Lung microvascular endothelial cell (primary cell): ENCODE results near the gene RPL26. TPM values are rescaled to one million over a fixed set of nuclear protein-coding genes. Genes with fewer than 3 reads are reported as not detected.
"Not testable (repeated sequence)": the region's sequence is repeated elsewhere in the genome, so short reads cannot be mapped to it uniquely, and the experiment has no call there.

Experiments used
- DNase-seq, 2 donors: peaks; one replicate each; pipeline versions ENCODE4 v3.0.0 to v3.0.0-alpha.2; 2010; ENCODE audit warnings: low read depth in 2 of 2
- total RNA-seq: library from RNA; depleted of rRNA; stranded (reverse); fragments of >200 nt; gene quantifications from 2 replicates; pipeline ENCODE4 v1.2.1, GENCODE V29; 2014

Gene RPL26
- total RNA-seq, 1 donor from 2014 or later, result 3,358 TPM

DNA sequence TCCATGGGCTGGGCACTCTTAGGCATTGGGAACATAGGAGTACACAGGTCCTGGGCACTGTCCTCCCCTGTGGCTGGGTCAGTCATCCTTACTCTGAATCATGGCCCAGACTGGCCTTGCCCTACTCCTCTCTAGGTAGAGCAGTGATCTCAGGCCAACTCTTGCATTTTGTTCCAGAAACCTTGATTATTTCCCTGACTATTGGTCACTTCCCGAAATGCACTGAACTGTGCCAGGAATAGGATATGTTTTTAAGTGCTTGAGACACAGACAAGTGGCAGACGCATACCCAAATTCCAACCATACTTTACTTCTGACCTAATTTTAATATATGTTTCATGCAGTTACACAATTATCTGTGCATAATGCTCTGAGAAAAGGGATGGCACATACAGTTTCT, 16.8 kb downstream of the RPL26 start:
- DNase-seq, result peak; percentile 29 to 90

- DNase-seq, result peak; percentile 34 to 76
Measured at GRCh38 chr17:8365143-8365542, 17.9 kb downstream of the RPL26 start.

- no peak for DNase-seq
Measured at GRCh38 chr17:8362651-8363332, 20.2 kb downstream of the RPL26 start.

GRCh38 chr17:8360751-8361150, 22.2 kb downstream of the RPL26 start:
- DNase-seq, result peak in 1 of 2 donors; percentile 68

DNA sequence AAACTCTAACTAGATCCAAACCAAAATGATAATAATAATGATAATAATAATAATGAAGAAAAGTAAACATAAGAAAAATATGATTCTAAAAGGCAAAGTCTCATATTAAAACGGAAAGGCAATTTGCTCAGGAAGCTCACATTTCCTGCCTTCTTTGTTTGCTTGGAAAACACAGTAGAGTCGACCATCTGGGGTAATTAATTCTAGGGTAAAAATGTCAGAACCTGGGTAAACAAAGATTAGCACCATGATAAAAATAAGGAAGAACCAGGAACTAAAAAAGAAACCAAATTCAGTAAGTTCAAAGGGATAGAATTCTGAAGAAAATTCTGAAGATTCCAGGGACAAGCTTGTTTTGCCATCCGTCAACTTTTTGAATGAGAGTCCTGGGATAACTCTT, 22.7 kb downstream of the RPL26 start:
- peak; percentile 69 to 89 for DNase-seq

DNA sequence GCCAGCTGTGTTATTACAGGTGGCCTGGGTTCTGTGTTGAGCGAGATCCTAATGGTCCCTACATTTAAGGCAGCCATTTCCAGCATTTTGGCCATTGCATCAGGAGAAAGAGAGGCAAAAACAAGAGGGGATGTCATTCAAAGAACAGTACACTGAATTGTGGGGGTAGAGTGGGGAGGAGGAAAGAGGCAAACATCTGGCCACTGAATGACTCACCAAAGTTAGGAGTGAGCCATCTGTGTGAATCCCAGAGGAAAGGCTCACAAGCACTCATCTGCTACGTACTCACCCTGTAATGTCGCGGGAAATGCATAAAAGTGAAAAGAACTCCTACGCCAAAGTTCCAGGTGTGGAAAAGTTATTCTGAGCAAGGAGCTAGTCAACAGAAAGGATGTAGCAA, 23.2 kb downstream of the RPL26 start:
- peak; percentile 79 to 97 for DNase-seq

DNA sequence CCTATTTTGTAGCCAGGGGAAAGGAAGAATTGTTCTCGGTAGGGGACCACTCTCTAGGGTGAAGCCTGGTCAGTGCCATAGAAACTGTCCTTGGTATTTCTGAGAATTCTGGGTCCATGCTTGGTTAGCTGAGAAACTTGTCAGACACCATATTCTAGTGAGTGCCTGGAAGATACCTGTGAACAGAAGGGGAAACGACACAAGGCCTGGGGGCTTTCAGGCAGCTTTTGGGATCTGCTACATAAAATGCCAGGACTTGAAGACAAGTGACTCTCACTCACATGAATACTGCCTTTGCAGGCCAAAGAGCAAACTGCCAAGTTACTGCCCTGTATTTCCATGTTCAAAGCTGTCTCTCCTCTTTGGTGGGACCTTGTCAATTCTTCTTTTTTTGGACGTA, 25.1 kb downstream of the RPL26 start:
- no peak for DNase-seq

- peak in 1 of 2 donors; percentile 58 for DNase-seq
Measured at GRCh38 chr17:8354236-8354635, 28.8 kb downstream of the RPL26 start.

DNA sequence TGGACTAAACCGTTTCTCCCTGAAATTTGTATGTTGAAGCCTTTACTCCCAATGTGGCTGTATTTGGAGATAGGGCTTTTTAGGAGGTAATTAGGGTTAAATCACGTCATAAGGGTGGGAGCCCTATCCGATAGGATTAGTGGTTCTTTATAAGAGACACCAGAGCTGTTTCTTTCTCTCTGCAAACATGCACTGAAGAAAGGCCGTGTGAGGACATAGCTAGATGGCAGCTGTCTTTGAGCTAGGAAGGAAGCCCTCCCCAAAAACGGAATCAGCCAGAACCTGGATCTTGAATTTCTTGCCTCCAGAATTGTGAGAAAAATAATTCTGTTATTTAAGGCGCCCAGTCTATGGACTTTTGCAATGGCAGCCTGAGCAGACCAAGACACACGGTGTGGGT, 29.3 kb downstream of the RPL26 start:
- no peak for DNase-seq

DNA sequence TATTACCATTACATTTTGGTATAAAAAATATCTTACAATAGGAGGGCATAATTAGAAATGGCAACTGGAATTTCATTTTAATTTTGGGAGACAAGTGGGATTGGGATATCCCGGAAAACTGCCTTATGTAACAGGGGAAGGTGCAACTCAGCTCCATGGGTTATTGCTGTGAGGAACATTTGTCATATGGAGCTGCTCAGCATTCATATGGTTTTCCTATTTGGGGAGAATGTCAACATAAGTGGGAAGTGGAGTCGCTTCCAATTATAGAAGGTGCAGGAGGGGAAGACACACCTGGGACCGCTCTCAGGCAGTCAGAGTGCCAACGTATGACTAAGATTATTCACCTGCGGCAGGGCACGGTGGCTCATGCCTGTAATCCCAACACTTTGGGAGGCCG, 32.7 kb downstream of the RPL26 start:
- DNase-seq, result no peak

DNA sequence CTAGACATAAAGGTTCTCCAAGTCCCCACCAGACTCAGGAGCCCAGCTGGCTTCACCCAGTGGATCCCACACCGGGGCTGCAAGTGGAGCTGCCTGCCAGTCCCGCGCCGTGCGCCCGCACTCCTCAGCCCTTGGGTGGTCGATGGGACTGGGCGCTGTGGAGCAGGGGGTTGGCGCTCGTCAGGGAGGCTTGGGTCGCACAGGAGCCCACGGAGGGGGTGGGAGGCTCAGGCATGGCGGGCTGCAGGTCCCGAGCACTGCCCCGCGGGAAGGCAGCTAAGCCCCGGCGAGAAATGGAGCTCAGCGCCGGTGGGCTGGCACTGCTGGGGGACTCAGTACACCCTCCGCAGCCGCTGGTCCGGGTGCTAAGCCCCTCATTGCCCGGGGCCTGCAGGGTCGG, 36.0 kb downstream of the RPL26 start:
- DNase-seq, result not testable (repeated sequence)

- DNase-seq, result no peak
Measured at GRCh38 chr17:8345951-8346665, 36.9 kb downstream of the RPL26 start.

DNA sequence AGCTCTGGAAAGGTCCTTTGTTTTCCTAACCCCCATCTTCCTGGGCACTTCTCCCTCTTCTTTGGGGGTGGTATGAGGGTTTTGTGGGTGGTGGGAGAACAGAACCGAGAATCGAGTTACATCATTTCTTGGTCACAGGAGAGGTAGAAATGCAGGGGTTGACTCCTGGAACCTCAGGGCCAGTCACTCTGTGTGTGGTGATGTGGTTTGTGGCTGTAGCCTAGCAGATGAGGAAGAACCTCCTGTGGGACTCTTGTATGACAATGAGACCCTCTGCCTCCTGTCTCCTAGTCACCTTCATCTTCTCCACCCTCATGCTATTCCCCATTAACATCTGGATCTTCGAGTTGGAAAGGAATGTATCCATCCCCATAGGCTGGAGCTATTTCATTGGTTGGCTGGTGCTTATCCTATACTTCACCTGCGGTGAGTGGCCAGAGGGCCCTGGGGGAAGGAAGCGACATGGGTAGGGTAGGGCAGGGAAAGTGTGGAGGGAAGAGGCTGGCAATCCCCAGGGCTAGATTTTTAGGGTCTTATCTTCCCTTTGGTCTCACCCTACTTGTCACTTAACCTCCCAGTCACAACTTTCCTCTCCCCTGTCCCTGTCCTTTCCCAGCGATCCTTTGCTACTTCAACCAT, 37.8 kb downstream of the RPL26 start:
- DNase-seq, result no peak

DNA sequence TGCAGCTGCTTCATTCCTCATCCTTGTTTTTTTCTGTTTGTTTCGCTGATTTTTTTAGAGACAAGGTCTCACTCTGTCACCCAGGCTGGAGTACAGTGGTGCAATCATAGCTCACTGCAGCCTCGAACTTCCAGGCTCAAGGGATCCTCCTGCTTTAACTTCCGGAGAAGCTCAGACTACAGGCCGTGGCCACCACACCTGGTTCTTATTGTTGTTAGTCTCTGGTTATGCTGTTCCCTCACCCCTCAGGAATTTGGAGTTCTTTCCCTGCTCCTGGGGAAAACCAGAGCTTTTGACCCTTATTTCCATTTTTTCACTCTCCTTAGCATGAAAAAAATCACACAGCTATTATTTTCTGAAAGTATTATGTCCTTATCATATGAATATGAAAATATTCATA, 41.5 kb downstream of the RPL26 start:
- no peak for DNase-seq

DNA sequence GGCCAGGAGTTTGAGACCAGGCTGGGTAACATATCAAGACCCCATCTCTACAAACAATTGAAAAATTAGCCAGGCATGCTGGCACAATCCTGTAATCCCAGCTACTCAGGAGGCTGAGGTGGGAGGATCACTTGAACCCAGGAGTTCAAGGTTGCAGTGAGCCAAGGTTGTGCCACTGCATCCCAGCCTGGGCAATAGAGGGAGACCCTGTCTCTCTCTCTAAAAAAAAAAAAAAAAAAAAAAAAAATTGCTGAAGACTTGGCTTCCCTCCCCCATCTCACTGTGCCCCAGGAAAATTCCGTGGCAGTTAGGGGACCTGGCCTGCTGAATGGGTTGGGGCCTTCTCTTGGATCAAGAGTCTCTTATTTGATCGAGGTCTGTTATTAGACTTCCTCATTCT, 43.5 kb downstream of the RPL26 start, which contains the start of gene ODF4:
Gene ODF4 (plus strand): TSS at position 301 of the 400 bp plus-strand sequence. CDS start 212 bp downstream, outside the sequence.
- DNase-seq, result no peak

- no peak for DNase-seq
Measured at GRCh38 chr17:8338753-8339140, 44.2 kb downstream of the RPL26 start.

DNA sequence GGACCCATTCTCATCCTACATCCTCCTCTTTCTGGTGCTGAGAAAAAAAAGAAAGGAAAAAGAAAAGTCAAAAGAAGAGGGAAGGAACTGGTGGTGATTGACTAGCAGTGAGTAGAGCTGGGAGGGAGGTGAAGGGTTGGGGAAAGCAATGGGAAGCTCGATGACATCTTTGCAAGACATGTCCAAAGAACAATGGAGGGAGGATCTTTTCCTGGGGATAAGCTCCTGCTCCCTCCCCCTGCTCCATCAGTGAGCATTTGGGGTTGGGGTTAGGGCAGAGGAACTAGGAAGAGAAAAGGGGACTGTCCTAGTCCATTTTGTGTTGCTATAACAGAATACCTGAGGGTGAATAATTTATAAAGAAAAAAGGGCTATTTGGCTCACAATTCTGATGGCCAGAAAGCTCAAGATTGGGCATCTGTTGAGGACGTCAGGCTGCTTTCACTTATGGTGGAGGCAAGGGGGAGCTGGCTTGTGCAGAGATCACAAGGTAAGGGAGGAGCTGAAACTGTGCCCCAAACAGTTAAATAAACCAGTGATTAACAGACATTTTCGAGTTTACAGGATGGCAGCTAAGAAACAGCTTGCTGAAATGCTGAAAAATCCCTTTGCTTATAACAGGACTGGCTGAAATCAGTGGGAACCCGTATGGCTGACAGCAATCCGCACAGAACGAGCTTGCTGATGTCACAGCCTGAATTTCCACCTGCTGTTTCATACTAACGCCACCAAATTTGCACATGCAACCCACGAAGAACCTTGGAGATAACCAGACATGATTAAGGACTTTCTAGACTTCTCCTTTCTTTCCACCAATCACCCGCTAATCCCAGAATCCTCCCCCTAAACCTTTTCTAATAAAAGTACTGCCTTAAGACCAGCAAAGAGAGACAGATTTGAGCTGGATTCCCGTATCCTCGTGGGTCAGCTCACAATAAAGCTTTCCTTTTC, 44.9 kb downstream of the RPL26 start:
- DNase-seq, result no peak

DNA sequence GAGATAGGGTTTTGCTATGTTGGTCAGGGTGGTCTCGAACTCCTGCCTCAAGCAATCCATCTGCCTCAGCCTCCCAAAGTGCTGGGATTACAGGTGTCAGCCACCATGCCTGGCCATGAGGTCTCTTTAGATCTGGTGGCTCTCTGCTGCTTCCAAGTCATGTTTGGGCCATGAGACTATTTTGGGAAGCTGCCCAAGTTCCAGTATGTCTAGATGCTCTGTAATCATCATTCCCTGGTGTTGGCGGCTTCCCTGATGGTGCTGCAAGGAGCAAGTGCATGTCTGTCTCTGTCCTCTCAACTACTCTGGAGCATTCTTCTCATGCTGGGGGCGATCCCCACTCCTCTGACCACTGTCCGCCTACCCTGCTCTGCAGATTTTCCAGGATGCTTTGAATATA, 49.7 kb downstream of the RPL26 start:
- no peak for DNase-seq

GRCh38 chr17:8332688-8333087, 50.3 kb downstream of the RPL26 start:
- DNase-seq, result no peak

GRCh38 chr17:8332128-8332527, 50.9 kb downstream of the RPL26 start:
- DNase-seq, result no peak
